HL-60 (cell line): ENCODE data around the gene RAD1.

Source experiments
- GABPA ChIP-seq: IDR thresholded peaks from 2 replicates; pipeline ENCODE4 v1.6.1; 2012; ENCODE audit warnings: low read depth
- POLR2AphosphoS5 ChIP-seq: IDR thresholded peaks from 2 replicates; pipeline ENCODE4 v1.6.1; 2012; ENCODE audit warnings: low read depth
- SPI1 ChIP-seq: IDR thresholded peaks from 2 replicates; pipeline ENCODE4 v1.6.1; 2012; ENCODE audit warnings: low read depth, mild to moderate bottlenecking, borderline replicate concordance
- TF ChIP-seq, protein P1 (sequence below): IDR thresholded peaks from one replicate; pipeline ENCODE4 v1.5.1; 2011; ENCODE audit warnings: low read length, control low read depth, inconsistent platforms; ENCODE audit not compliant: insufficient read depth
- TF ChIP-seq, protein P2 (sequence below): IDR thresholded peaks from 2 replicates; pipeline ENCODE4 v1.6.1; 2012; ENCODE audit warnings: low read depth; ENCODE audit not compliant: insufficient replicate concordance

DNA sequence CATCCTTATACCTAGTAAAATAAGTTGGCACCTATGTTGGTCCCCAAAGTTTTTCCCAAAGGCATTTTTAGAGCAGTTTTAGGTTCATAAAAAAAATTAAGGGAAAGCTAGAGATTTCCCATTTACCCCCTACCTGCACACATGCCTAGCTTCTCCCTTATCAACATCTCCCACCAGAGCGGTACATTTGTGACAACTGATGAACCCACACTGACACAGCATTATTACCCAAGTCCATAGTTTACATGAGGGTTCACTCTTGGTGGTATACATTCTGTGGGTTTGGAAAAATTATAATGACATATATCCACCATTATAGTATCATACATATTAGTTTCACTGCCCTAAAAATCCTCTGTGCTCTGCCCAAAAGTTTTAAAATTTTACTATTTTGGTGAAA lies 12.0 kb downstream of the RAD1 start:
- TF ChIP-seq, protein P1, sequence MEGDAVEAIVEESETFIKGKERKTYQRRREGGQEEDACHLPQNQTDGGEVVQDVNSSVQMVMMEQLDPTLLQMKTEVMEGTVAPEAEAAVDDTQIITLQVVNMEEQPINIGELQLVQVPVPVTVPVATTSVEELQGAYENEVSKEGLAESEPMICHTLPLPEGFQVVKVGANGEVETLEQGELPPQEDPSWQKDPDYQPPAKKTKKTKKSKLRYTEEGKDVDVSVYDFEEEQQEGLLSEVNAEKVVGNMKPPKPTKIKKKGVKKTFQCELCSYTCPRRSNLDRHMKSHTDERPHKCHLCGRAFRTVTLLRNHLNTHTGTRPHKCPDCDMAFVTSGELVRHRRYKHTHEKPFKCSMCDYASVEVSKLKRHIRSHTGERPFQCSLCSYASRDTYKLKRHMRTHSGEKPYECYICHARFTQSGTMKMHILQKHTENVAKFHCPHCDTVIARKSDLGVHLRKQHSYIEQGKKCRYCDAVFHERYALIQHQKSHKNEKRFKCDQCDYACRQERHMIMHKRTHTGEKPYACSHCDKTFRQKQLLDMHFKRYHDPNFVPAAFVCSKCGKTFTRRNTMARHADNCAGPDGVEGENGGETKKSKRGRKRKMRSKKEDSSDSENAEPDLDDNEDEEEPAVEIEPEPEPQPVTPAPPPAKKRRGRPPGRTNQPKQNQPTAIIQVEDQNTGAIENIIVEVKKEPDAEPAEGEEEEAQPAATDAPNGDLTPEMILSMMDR = no peak
- TF ChIP-seq POLR2AphosphoS5 = no peak
- no peak for TF ChIP-seq GABPA
- no peak for TF ChIP-seq SPI1
- TF ChIP-seq, protein P2, sequence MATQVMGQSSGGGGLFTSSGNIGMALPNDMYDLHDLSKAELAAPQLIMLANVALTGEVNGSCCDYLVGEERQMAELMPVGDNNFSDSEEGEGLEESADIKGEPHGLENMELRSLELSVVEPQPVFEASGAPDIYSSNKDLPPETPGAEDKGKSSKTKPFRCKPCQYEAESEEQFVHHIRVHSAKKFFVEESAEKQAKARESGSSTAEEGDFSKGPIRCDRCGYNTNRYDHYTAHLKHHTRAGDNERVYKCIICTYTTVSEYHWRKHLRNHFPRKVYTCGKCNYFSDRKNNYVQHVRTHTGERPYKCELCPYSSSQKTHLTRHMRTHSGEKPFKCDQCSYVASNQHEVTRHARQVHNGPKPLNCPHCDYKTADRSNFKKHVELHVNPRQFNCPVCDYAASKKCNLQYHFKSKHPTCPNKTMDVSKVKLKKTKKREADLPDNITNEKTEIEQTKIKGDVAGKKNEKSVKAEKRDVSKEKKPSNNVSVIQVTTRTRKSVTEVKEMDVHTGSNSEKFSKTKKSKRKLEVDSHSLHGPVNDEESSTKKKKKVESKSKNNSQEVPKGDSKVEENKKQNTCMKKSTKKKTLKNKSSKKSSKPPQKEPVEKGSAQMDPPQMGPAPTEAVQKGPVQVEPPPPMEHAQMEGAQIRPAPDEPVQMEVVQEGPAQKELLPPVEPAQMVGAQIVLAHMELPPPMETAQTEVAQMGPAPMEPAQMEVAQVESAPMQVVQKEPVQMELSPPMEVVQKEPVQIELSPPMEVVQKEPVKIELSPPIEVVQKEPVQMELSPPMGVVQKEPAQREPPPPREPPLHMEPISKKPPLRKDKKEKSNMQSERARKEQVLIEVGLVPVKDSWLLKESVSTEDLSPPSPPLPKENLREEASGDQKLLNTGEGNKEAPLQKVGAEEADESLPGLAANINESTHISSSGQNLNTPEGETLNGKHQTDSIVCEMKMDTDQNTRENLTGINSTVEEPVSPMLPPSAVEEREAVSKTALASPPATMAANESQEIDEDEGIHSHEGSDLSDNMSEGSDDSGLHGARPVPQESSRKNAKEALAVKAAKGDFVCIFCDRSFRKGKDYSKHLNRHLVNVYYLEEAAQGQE = no peak
